Neural progenitor cell (in vitro differentiated cells): Measurements from ENCODE around the gene TGFB1I1.

Experiments used
- EZH2 ChIP-seq: fragments of 200-600 bp; sonication (generic); IDR thresholded peaks from 2 replicates; pipeline ENCODE4 v1.6.1; 2017; ENCODE audit warnings: antibody characterized with exemption, mild to moderate bottlenecking, moderate library complexity
- EZH2phosphoT487 ChIP-seq: fragments of 200-600 bp; sonication (generic); IDR thresholded peaks from 2 replicates; pipeline ENCODE4 v1.6.1; 2017; ENCODE audit warnings: antibody characterized with exemption
- TF ChIP-seq, protein P1 (sequence below): fragments of 200-600 bp; sonication (generic); IDR thresholded peaks from 2 replicates; pipeline ENCODE4 v1.5.1; 2017; ENCODE audit warnings: antibody characterized with exemption, mild to moderate bottlenecking

DNA sequence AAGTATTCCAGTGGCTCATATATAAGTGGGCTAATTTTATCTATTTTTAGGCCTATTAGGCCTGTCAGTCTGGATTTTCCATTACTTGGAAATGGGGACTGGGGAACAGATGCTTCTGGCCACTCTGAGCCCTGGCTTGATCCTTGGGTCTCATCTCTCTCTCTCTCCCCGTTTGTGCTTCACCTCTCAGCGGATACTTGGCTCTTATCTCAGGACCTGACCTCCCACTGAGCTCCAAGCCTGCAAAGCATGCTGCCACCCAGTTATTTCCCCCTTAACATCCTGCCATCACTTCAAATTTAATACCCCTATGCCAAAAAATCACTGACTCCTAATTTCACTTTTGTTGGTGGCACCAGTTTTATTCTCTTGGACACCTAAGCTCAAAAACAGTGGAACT is 33.5 kb upstream of the TGFB1I1 start:
- TF ChIP-seq, protein P1, sequence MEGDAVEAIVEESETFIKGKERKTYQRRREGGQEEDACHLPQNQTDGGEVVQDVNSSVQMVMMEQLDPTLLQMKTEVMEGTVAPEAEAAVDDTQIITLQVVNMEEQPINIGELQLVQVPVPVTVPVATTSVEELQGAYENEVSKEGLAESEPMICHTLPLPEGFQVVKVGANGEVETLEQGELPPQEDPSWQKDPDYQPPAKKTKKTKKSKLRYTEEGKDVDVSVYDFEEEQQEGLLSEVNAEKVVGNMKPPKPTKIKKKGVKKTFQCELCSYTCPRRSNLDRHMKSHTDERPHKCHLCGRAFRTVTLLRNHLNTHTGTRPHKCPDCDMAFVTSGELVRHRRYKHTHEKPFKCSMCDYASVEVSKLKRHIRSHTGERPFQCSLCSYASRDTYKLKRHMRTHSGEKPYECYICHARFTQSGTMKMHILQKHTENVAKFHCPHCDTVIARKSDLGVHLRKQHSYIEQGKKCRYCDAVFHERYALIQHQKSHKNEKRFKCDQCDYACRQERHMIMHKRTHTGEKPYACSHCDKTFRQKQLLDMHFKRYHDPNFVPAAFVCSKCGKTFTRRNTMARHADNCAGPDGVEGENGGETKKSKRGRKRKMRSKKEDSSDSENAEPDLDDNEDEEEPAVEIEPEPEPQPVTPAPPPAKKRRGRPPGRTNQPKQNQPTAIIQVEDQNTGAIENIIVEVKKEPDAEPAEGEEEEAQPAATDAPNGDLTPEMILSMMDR, result no peak
- no peak for TF ChIP-seq EZH2
- no peak for TF ChIP-seq EZH2phosphoT487
